Loucy (cell line): ENCODE data around the gene DIP2A.

Source experiments
- CTCF ChIP-seq: fragments of 200-600 bp; sonication (generic); conservative IDR thresholded peaks from 2 replicates; pipeline ENCODE4 v1.5.1; 2014; ENCODE audit warnings: mild to moderate bottlenecking, antibody characterized with exemption, low read length
- EZH2phosphoT487 ChIP-seq: fragments of 200-600 bp; IDR thresholded peaks from 2 replicates; pipeline ENCODE4 v1.6.1; 2018; ENCODE audit warnings: antibody characterized with exemption, mild to moderate bottlenecking, moderate library complexity, borderline replicate concordance

GRCh38 chr21:46515109-46515508 lies 56.4 kb downstream of the DIP2A start:
- TF ChIP-seq CTCF, result no peak
- TF ChIP-seq EZH2phosphoT487, result no peak
